Measurements from ENCODE around the gene ZNF487.

- TF ChIP-seq EZH2 (IDR thresholded peaks at IDR 0.05; ENCODE audit: low read depth, unreplicated experiment) = no peak
- no peak for TF ChIP-seq POLR2AphosphoS5 (IDR thresholded peaks at IDR 0.05; ENCODE audit: low read depth)
- TF ChIP-seq, protein P1, sequence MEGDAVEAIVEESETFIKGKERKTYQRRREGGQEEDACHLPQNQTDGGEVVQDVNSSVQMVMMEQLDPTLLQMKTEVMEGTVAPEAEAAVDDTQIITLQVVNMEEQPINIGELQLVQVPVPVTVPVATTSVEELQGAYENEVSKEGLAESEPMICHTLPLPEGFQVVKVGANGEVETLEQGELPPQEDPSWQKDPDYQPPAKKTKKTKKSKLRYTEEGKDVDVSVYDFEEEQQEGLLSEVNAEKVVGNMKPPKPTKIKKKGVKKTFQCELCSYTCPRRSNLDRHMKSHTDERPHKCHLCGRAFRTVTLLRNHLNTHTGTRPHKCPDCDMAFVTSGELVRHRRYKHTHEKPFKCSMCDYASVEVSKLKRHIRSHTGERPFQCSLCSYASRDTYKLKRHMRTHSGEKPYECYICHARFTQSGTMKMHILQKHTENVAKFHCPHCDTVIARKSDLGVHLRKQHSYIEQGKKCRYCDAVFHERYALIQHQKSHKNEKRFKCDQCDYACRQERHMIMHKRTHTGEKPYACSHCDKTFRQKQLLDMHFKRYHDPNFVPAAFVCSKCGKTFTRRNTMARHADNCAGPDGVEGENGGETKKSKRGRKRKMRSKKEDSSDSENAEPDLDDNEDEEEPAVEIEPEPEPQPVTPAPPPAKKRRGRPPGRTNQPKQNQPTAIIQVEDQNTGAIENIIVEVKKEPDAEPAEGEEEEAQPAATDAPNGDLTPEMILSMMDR (conservative IDR thresholded peaks at IDR 0.05; ENCODE audit: low read depth in 2 of 2) = no peak
- TF ChIP-seq, protein P2, sequence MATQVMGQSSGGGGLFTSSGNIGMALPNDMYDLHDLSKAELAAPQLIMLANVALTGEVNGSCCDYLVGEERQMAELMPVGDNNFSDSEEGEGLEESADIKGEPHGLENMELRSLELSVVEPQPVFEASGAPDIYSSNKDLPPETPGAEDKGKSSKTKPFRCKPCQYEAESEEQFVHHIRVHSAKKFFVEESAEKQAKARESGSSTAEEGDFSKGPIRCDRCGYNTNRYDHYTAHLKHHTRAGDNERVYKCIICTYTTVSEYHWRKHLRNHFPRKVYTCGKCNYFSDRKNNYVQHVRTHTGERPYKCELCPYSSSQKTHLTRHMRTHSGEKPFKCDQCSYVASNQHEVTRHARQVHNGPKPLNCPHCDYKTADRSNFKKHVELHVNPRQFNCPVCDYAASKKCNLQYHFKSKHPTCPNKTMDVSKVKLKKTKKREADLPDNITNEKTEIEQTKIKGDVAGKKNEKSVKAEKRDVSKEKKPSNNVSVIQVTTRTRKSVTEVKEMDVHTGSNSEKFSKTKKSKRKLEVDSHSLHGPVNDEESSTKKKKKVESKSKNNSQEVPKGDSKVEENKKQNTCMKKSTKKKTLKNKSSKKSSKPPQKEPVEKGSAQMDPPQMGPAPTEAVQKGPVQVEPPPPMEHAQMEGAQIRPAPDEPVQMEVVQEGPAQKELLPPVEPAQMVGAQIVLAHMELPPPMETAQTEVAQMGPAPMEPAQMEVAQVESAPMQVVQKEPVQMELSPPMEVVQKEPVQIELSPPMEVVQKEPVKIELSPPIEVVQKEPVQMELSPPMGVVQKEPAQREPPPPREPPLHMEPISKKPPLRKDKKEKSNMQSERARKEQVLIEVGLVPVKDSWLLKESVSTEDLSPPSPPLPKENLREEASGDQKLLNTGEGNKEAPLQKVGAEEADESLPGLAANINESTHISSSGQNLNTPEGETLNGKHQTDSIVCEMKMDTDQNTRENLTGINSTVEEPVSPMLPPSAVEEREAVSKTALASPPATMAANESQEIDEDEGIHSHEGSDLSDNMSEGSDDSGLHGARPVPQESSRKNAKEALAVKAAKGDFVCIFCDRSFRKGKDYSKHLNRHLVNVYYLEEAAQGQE (IDR thresholded peaks at IDR 0.05; ENCODE audit: unreplicated experiment) = no peak
- TF ChIP-seq JUNB (IDR thresholded peaks at IDR 0.05; ENCODE audit: unreplicated experiment) = no peak
- no peak for TF ChIP-seq EZH2phosphoT487 (IDR thresholded peaks at IDR 0.05; ENCODE audit: unreplicated experiment)
- TF ChIP-seq NANOG (IDR thresholded peaks at IDR 0.05; ENCODE audit: borderline replicate concordance) = no peak
- no peak for TF ChIP-seq CREB1 (CRISPR knock-in tag; IDR thresholded peaks at IDR 0.05; ENCODE audit: low read depth)
- no peak for TF ChIP-seq STAT1 (IDR thresholded peaks at IDR 0.05; ENCODE audit: unreplicated experiment)
- no peak for TF ChIP-seq ZNF331 (CRISPR knock-in tag; IDR thresholded peaks at IDR 0.05; ENCODE audit: low read depth)
- TF ChIP-seq ZNF114 (CRISPR knock-in tag; IDR thresholded peaks at IDR 0.05) = no peak
- TF ChIP-seq, protein P3, sequence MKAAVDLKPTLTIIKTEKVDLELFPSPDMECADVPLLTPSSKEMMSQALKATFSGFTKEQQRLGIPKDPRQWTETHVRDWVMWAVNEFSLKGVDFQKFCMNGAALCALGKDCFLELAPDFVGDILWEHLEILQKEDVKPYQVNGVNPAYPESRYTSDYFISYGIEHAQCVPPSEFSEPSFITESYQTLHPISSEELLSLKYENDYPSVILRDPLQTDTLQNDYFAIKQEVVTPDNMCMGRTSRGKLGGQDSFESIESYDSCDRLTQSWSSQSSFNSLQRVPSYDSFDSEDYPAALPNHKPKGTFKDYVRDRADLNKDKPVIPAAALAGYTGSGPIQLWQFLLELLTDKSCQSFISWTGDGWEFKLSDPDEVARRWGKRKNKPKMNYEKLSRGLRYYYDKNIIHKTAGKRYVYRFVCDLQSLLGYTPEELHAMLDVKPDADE (IDR thresholded peaks at IDR 0.05) = no peak
Observed at GRCh38 chr10:43404704-43405084, 32.2 kb upstream of the ZNF487 start.

All from GM23338 (cell line).